ENCODE results near the gene SMURF1. TPM values are rescaled to one million over a fixed set of nuclear protein-coding genes. Genes with fewer than 3 reads are reported as not detected.

The SMURF1 gene
- total and polyA plus RNA-seq, 10 donors = 2.5 to 29.0 (median 21.0) TPM

DNA sequence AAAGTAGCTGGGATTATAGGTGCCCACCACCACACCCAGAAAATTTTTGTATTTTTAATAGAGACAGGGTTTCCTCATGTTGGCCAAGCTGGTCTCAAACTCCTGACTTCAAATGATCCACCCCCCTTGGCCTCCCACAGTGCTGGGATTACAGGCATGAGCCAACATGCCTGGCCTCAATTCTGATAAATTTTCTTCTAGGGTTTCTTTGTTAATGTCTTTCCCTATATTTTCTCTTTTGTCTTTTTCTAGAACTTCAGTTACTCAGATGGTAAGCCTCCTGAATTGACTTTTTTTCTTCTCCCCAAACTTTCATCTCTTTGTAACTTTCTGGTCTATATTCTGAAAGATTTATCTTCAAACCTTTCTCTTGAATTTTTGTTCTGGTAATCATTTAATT lies 12.7 kb upstream of the SMURF1 start:
- no peaks in the 10 kb centered on the region for H3K4me1 ChIP-seq
- intact Hi-C loops (cut with DNase I; ENCODE audit: low total_unique reads) = loop anchor here (2.0 kb wide), 1 partner anchor 30 kb away; no protein-coding TSS in a partner anchor
- no peaks in the 10 kb centered on the region for H3K27me3 ChIP-seq (replicated peaks in 1 of 7)
- no peaks in the 10 kb centered on the region for H3K36me3 ChIP-seq
- H3K27ac ChIP-seq = no peak overlapping the region
- no peak overlapping the region for H3K4me3 ChIP-seq
- DNase-seq = no peak
- TF ChIP-seq POLR2A (IDR thresholded peaks at IDR 0.05) (no peak), POLR2AphosphoS5 (IDR thresholded peaks at IDR 0.05) (no peak)
- TF ChIP-seq, protein P1, sequence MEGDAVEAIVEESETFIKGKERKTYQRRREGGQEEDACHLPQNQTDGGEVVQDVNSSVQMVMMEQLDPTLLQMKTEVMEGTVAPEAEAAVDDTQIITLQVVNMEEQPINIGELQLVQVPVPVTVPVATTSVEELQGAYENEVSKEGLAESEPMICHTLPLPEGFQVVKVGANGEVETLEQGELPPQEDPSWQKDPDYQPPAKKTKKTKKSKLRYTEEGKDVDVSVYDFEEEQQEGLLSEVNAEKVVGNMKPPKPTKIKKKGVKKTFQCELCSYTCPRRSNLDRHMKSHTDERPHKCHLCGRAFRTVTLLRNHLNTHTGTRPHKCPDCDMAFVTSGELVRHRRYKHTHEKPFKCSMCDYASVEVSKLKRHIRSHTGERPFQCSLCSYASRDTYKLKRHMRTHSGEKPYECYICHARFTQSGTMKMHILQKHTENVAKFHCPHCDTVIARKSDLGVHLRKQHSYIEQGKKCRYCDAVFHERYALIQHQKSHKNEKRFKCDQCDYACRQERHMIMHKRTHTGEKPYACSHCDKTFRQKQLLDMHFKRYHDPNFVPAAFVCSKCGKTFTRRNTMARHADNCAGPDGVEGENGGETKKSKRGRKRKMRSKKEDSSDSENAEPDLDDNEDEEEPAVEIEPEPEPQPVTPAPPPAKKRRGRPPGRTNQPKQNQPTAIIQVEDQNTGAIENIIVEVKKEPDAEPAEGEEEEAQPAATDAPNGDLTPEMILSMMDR (IDR thresholded peaks at IDR 0.05 in 8 of 11, conservative IDR thresholded peaks at IDR 0.05 in 3 of 11) = no peak
- no peaks in the 10 kb centered on the region for H3K9me3 ChIP-seq

DNA sequence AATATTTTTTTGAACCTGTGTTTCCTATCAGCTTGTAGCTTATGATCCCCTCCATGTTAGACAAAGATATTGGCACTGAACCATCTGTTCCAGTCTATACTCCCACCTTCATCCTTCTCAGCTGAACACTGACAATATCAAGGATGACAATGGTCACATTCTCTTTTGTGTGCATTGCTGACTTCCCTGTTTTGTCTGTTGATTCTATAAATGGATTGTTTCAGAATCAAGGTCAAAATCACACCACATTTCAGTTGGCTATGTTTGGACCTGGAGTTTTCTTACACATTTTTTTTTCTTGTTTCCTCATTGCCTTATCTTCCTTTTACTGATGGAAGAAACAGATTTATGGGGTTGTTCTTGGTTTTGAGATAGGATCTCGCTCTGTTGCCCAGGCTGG lies 11.3 kb upstream of the SMURF1 start:
- Histone ChIP-seq H3K36me3 (no peaks in the 10 kb centered on the region), H3K4me1 (no peaks in the 10 kb centered on the region), H3K4me3 (no peak overlapping the region), H3K27me3 (replicated peaks in 1 of 7) (no peaks in the 10 kb centered on the region), H3K9me3 (no peaks in the 10 kb centered on the region), H3K27ac (no peak overlapping the region)
- 25 to 37% (median 31%) methylated on average over 1 of the region's 1 CpG for WGBS, 5 donors
- intact Hi-C loops (cut with DNase I; ENCODE audit: low total_unique reads) = no loop called here
- DNase-seq = no peak
- TF ChIP-seq POLR2AphosphoS5 (IDR thresholded peaks at IDR 0.05) (no peak), POLR2A (IDR thresholded peaks at IDR 0.05) (no peak)
- TF ChIP-seq, protein P1 (IDR thresholded peaks at IDR 0.05 in 8 of 11, conservative IDR thresholded peaks at IDR 0.05 in 3 of 11) = no peak

DNA sequence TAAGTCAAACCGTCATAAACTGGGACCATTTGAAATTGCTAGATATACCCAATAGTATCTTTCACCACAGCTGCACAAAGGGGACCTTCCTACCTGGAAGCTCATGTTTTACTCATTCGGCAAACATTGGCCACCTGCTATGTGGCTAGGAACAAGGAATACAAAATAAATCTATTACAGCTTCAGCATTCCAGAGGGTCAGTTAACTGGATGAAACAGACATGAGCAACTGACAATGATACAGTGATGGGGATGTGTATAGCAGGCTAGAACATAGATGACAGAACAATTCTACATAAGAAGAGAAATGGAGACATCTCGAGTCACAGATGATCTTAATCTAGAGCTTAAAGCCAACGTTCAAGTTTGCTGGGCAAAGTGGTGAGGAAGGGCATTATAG lies 3.1 kb upstream of the SMURF1 start:
- H3K36me3 ChIP-seq = no peaks in the 10 kb centered on the region
- H3K9me3 ChIP-seq = no peaks in the 10 kb centered on the region
- peaks cover 3 to 24% (median 15%) of the 10 kb centered on the region in 6 donors for H3K4me1 ChIP-seq
- no peak for DNase-seq
- no peaks in the 10 kb centered on the region for H3K27me3 ChIP-seq (replicated peaks in 1 of 7)
- TF ChIP-seq POLR2AphosphoS5 (IDR thresholded peaks at IDR 0.05) (no peak), POLR2A (IDR thresholded peaks at IDR 0.05) (no peak)
- TF ChIP-seq, protein P1 (IDR thresholded peaks at IDR 0.05 in 8 of 11, conservative IDR thresholded peaks at IDR 0.05 in 3 of 11) = no peak
- whole genome bisulfite sequencing, 5 donors = 81 to 93% (median 84%) methylated on average over 4 of the region's 4 CpGs
- no peak overlapping the region for H3K4me3 ChIP-seq
- no peak overlapping the region for H3K27ac ChIP-seq
- intact Hi-C loops (cut with DNase I; ENCODE audit: low total_unique reads) = loop anchor here (10.0 kb wide), 1 partner anchor 102 kb away; no protein-coding TSS in a partner anchor

DNA sequence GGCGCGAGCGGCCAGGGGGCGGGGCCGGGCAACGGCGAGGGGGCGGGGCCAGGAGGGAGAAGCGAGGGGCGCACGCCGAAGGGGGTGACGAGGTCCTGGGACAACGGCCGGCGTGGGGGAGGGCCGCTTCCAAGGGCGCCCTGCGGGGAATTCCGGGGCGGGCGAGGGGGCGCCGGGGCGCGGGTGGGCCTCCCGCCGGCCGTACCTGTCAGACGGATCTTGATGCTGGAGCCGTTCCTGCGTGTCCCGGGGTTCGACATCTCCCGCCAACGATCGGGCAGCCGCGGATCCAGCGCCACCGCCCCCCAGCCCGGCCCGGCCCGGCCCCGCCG lies 421 bp downstream of the SMURF1 start:
- no peaks in the 10 kb centered on the region for H3K36me3 ChIP-seq
- H3K27me3 ChIP-seq (replicated peaks in 1 of 7) = no peaks in the 10 kb centered on the region
- no peak for TF ChIP-seq POLR2A (IDR thresholded peaks at IDR 0.05)
- peak in 1 of 3 donors; percentile 57 for TF ChIP-seq POLR2AphosphoS5 (IDR thresholded peaks at IDR 0.05)
- TF ChIP-seq, protein P1 (IDR thresholded peaks at IDR 0.05 in 8 of 11, conservative IDR thresholded peaks at IDR 0.05 in 3 of 11) = no peak
- H3K4me3 ChIP-seq = peak overlapping the region; percentile 78 to 98 (median 92)
- peak overlapping the region; percentile 89 to 99 (median 98) for H3K27ac ChIP-seq
- 0 to 2% (median 0%) methylated on average over 7 to 46 of the region's 46 CpGs for WGBS, 5 donors
- intact Hi-C loops (cut with DNase I; ENCODE audit: low total_unique reads) = loop anchor here (10.0 kb wide), 1 partner anchor 99 kb away; no protein-coding TSS in a partner anchor
- peaks cover 14 to 59% (median 41%) of the 10 kb centered on the region in 6 donors for H3K4me1 ChIP-seq
- no peak for DNase-seq
- H3K9me3 ChIP-seq = no peaks in the 10 kb centered on the region
